ENCODE results near the gene VPS13D. TPM values are rescaled to one million over a fixed set of nuclear protein-coding genes. Genes with fewer than 3 reads are reported as not detected.

The VPS13D gene
- total RNA-seq, 4 donors from 2014 or later = 88.1 to 105 (median 97.1) TPM

- DNase-seq (ENCODE audit: low spot score) (no peak), ATAC-seq (ENCODE audit: low FRiP score) (no peak)
- no peak for TF ChIP-seq CTCF (IDR thresholded peaks at IDR 0.05)
These were observed 208.6 kb downstream of the VPS13D start for GRCh38 chr1:12438349-12438924.

- DNase-seq (ENCODE audit: low spot score) (no peak), ATAC-seq (ENCODE audit: low FRiP score) (no peak)
- no peak for TF ChIP-seq CTCF (IDR thresholded peaks at IDR 0.05)
These were observed 209.2 kb downstream of the VPS13D start for GRCh38 chr1:12439073-12439472.

GRCh38 chr1:12441414-12442105, 211.7 kb downstream of the VPS13D start:
- ATAC-seq (ENCODE audit: low FRiP score) = no peak
- TF ChIP-seq CTCF (IDR thresholded peaks at IDR 0.05) = no peak
- DNase-seq (ENCODE audit: low spot score) = no peak

- no peak for TF ChIP-seq CTCF (IDR thresholded peaks at IDR 0.05)
- ATAC-seq (ENCODE audit: low FRiP score) (no peak), DNase-seq (ENCODE audit: low spot score) (no peak)
These were observed 212.4 kb downstream of the VPS13D start for GRCh38 chr1:12442217-12442616.

GRCh38 chr1:12443151-12443550, 213.3 kb downstream of the VPS13D start:
- DNase-seq (ENCODE audit: low spot score) (no peak), ATAC-seq (ENCODE audit: low FRiP score) (no peak)
- TF ChIP-seq CTCF (IDR thresholded peaks at IDR 0.05) = no peak

- no peak for TF ChIP-seq CTCF (IDR thresholded peaks at IDR 0.05)
- ATAC-seq (ENCODE audit: low FRiP score) (no peak), DNase-seq (ENCODE audit: low spot score) (no peak)
These were observed 214.6 kb downstream of the VPS13D start for GRCh38 chr1:12444329-12444841.

- no peak for TF ChIP-seq CTCF (IDR thresholded peaks at IDR 0.05)
- ATAC-seq (ENCODE audit: low FRiP score) (no peak), DNase-seq (ENCODE audit: low spot score) (no peak)
These were observed 215.4 kb downstream of the VPS13D start for GRCh38 chr1:12445257-12445656.

Data from omental fat pad (tissue), 4 donors.